Stimulated activated CD4-positive, alpha-beta T cell treated with anti-CD3 and anti-CD28 coated beads, Interleukin-4, amount 100 ng/mL, for 4 hours (primary cell): Measurements from ENCODE around the gene ASPHD1.

Experiments used
- DNase-seq, 2 experiments: peaks; one replicate each; pipeline ENCODE4 v3.0.0-alpha.2; 2020

ASPHD1 gene

DNA sequence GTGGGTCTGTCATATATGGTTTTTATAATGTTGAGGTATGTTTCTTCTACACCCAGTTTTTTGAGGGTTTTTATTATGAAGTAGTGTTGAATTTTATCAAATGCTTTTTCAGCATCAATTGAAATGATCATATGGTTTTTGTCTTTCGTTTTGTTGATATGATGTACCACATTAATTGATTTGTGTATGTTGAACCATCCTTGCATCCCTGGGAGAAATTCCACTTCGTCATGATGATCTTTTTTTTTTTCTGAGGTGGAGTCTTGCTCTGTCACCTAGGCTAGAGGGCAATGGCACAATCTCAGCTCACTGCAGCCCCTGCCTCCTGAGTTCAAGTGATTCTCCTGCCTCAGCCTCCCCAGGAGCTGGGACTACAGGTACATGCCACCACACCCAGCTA, 47.6 kb downstream of the ASPHD1 start:
- DNase-seq = no peak

DNA sequence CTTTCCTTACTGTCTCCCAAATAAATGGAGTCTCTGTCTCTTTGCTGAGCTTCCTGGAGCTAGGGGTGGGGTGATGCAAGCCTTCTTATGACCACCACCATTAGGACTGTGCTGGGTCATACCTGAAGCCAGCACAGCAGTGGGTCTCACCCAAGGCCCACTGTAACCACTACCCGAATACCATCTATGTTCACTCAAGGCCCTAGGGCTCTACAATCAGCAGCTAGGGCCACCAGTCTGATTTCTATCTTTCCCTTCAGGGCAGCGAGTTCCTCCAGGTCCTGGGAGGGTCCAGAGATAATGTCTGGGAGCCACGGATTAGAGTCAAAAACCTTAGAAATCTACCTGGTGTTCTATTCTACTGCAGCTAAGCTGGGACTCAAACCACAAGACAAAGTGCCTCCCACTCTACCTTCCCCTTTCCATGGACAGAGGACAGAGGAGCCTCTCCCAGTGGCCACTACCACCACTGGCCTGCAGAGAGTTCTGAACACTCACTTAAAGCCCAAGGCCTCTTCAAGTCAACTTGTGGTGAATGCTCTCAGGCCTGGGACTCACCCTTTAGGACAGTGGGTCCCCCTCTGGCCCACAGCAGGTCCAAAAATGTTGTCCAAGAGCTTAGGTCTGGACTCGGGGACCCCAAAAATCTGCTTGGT, 50.6 kb downstream of the ASPHD1 start:
- no peak for DNase-seq

GRCh38 chr16:29951625-29952365, 51.5 kb downstream of the ASPHD1 start:
- DNase-seq = no peak
